Measurements from ENCODE around the gene PPP2R2C. TPM values are rescaled to one million over a fixed set of nuclear protein-coding genes. Genes with fewer than 3 reads are reported as not detected.

Gene PPP2R2C
- total RNA-seq, 3 donors from 2014 or later, result 0.16 to 0.66 (median 0.44) TPM

GRCh38 chr4:6499238-6499600 lies 26.8 kb upstream of the PPP2R2C start:
- H3K27me3 ChIP-seq, result peaks cover 0 to 22% of the 10 kb centered on the region in 2 donors
- no peak overlapping the region for H3K4me3 ChIP-seq
- peak in 1 of 2 donors; percentile 17 for DNase-seq (ENCODE audit: low spot score in 2 of 2)
- H3K36me3 ChIP-seq, result no peaks in the 10 kb centered on the region
- intact Hi-C loops (cut with DNase I; ENCODE audit: low total_unique reads), result no loop called here
- TF ChIP-seq POLR2A (IDR thresholded peaks at IDR 0.05), result no peak
- TF ChIP-seq CTCF (IDR thresholded peaks at IDR 0.05), result no peak
- no peaks in the 10 kb centered on the region for H3K4me1 ChIP-seq
- H3K27ac ChIP-seq, result no peak overlapping the region
- peaks cover 9 to 10% of the 10 kb centered on the region in 2 donors for H3K9me3 ChIP-seq

GRCh38 chr4:6498511-6499237 lies 26.3 kb upstream of the PPP2R2C start:
- peak in 1 of 2 donors; percentile 9 for DNase-seq (ENCODE audit: low spot score in 2 of 2)
- intact Hi-C loops (cut with DNase I; ENCODE audit: low total_unique reads), result no loop called here
- no peaks in the 10 kb centered on the region for H3K36me3 ChIP-seq

GRCh38 chr4:6497796-6498195 lies 25.4 kb upstream of the PPP2R2C start:
- Histone ChIP-seq H3K4me3 (no peak overlapping the region), H3K27ac (no peak overlapping the region), H3K27me3 (peaks cover 0 to 25% of the 10 kb centered on the region in 2 donors), H3K4me1 (no peaks in the 10 kb centered on the region), H3K36me3 (no peaks in the 10 kb centered on the region), H3K9me3 (no peaks in the 10 kb centered on the region)
- intact Hi-C loops (cut with DNase I; ENCODE audit: low total_unique reads), result no loop called here
- TF ChIP-seq CTCF (IDR thresholded peaks at IDR 0.05) (no peak), POLR2AphosphoS5 (IDR thresholded peaks at IDR 0.05) (no peak), POLR2A (IDR thresholded peaks at IDR 0.05) (no peak)
- peak in 1 of 2 donors; percentile 14 for DNase-seq (ENCODE audit: low spot score in 2 of 2)

More at GRCh38 chr4:6498511-6499237, 26.3 kb upstream of the PPP2R2C start:
- TF ChIP-seq CTCF (IDR thresholded peaks at IDR 0.05), result no peak
- no peak for TF ChIP-seq POLR2A (IDR thresholded peaks at IDR 0.05)
- no peak for TF ChIP-seq POLR2AphosphoS5 (IDR thresholded peaks at IDR 0.05)
- Histone ChIP-seq H3K4me1 (no peaks in the 10 kb centered on the region), H3K9me3 (peaks cover 3 to 4% of the 10 kb centered on the region in 2 donors), H3K27me3 (peaks cover 0 to 25% of the 10 kb centered on the region in 2 donors), H3K27ac (no peak overlapping the region), H3K4me3 (no peak overlapping the region)

GRCh38 chr4:6495736-6496135 lies 23.3 kb upstream of the PPP2R2C start:
- Histone ChIP-seq H3K9me3 (peaks cover 5 to 6% of the 10 kb centered on the region in 2 donors), H3K27me3 (peaks cover 0 to 30% of the 10 kb centered on the region in 2 donors), H3K36me3 (no peaks in the 10 kb centered on the region), H3K4me1 (no peaks in the 10 kb centered on the region), H3K4me3 (no peak overlapping the region), H3K27ac (no peak overlapping the region)
- intact Hi-C loops (cut with DNase I; ENCODE audit: low total_unique reads), result no loop called here
- no peak for DNase-seq (ENCODE audit: low spot score in 2 of 2)
- TF ChIP-seq POLR2AphosphoS5 (IDR thresholded peaks at IDR 0.05) (no peak), POLR2A (IDR thresholded peaks at IDR 0.05) (no peak), CTCF (IDR thresholded peaks at IDR 0.05) (no peak)

GRCh38 chr4:6495296-6495590 lies 22.8 kb upstream of the PPP2R2C start:
- Histone ChIP-seq H3K36me3 (no peaks in the 10 kb centered on the region), H3K4me3 (no peak overlapping the region), H3K4me1 (no peaks in the 10 kb centered on the region), H3K9me3 (peaks cover 5 to 6% of the 10 kb centered on the region in 2 donors), H3K27ac (no peak overlapping the region), H3K27me3 (peaks cover 0 to 29% of the 10 kb centered on the region in 2 donors)
- TF ChIP-seq CTCF (IDR thresholded peaks at IDR 0.05), result no peak
- no peak for TF ChIP-seq POLR2AphosphoS5 (IDR thresholded peaks at IDR 0.05)
- TF ChIP-seq POLR2A (IDR thresholded peaks at IDR 0.05), result no peak
- DNase-seq (ENCODE audit: low spot score in 2 of 2), result peak in 1 of 2 donors; percentile 41
- intact Hi-C loops (cut with DNase I; ENCODE audit: low total_unique reads), result no loop called here
